T follicular helper cell (primary cell): ENCODE results near the gene PCDH1.

Experiments
- DNase-seq: peaks from one replicate; pipeline ENCODE4 v3.0.0-alpha.2; 2020; ENCODE audit warnings: low read depth

The PCDH1 gene

GRCh38 chr5:141808857-141809256 is 69.4 kb downstream of the PCDH1 start:
- no peak for DNase-seq

GRCh38 chr5:141807732-141808131 is 70.5 kb downstream of the PCDH1 start:
- DNase-seq, result no peak

GRCh38 chr5:141807329-141807728 is 70.9 kb downstream of the PCDH1 start:
- no peak for DNase-seq

- DNase-seq, result no peak
Measured at GRCh38 chr5:141806626-141807025, 71.6 kb downstream of the PCDH1 start.

GRCh38 chr5:141805874-141806595 is 72.2 kb downstream of the PCDH1 start:
- DNase-seq, result no peak

GRCh38 chr5:141804475-141804874 is 73.7 kb downstream of the PCDH1 start:
- DNase-seq, result no peak
